ENCODE measurements around the gene NT5DC1. TPM values are rescaled to one million over a fixed set of nuclear protein-coding genes. Genes with fewer than 3 reads are reported as not detected.

NT5DC1 gene
- total and polyA plus RNA-seq, 9 donors, result 5.1 to 33.9 (median 27.0) TPM

GRCh38 chr6:116279232-116280160, 178.8 kb downstream of the NT5DC1 start, which contains the start of gene TSPYL1:
TSPYL1 (minus strand) TSS chr6:116279930; CDS start chr6:116279830, 100 bp downstream.
- Histone ChIP-seq H3K27ac (peak within 1 kb of the TSS; percentile 99), H3K9me3 (no peaks in the 10 kb centered on the region), H3K27me3 (no peaks in the 10 kb centered on the region), H3K4me3 (peak within 1 kb of the TSS; percentile 93), H3K4me1 (ENCODE audit: insufficient read depth) (peaks cover 6% of the 10 kb centered on the region), H3K36me3 (no peaks in the 10 kb centered on the region)
- peak; percentile 95 to 98 (median 96) for DNase-seq
- TF ChIP-seq POLR2A (IDR thresholded peaks at IDR 0.05), result peak; percentile 98
- TF ChIP-seq CTCF (IDR thresholded peaks at IDR 0.05), result peak in 1 of 3 donors; percentile 15
- no peak for TF ChIP-seq EP300 (IDR thresholded peaks at IDR 0.05)
- WGBS, 3 donors, result 0 to 1% (median 0%) methylated on average over 50 to 71 of the region's 71 CpGs
- intact Hi-C loops (cut with DNase I), result loop anchor here in 2 of 4 donors (5.0 to 10.0 kb wide), 4 partner anchors 165 to 285 kb away; no protein-coding TSS in a partner anchor

- H3K27ac ChIP-seq, result peak overlapping the region; percentile 99
- H3K4me1 ChIP-seq (ENCODE audit: insufficient read depth), result peaks cover 6% of the 10 kb centered on the region
- 1 to 5% (median 2%) methylated on average over 8 of the region's 8 CpGs for WGBS, 3 donors
- intact Hi-C loops (cut with DNase I), result loop anchor here in 1 of 4 donors (10.0 kb wide), 1 partner anchor 164 kb away; no protein-coding TSS in a partner anchor
- H3K27me3 ChIP-seq, result no peaks in the 10 kb centered on the region
- DNase-seq, result peak in 1 of 5 donors; percentile 25
- TF ChIP-seq EP300 (IDR thresholded peaks at IDR 0.05) (no peak), POLR2A (IDR thresholded peaks at IDR 0.05) (no peak), CTCF (IDR thresholded peaks at IDR 0.05) (no peak)
- no peaks in the 10 kb centered on the region for H3K36me3 ChIP-seq
- no peaks in the 10 kb centered on the region for H3K9me3 ChIP-seq
- H3K4me3 ChIP-seq, result peak overlapping the region; percentile 93
Observed at GRCh38 chr6:116280161-116280932, 179.7 kb downstream of the NT5DC1 start.

GRCh38 chr6:116280933-116281316, 180.3 kb downstream of the NT5DC1 start:
- H3K27ac ChIP-seq, result peak overlapping the region; percentile 99

More at GRCh38 chr6:116280933-116281316, 180.3 kb downstream of the NT5DC1 start:
- H3K4me3 ChIP-seq, result peak overlapping the region; percentile 93
- intact Hi-C loops (cut with DNase I), result loop anchor here in 1 of 4 donors (10.0 kb wide), 1 partner anchor 164 kb away; no protein-coding TSS in a partner anchor
- WGBS, 3 donors, result 52 to 70% (median 54%) methylated on average over 5 of the region's 5 CpGs
- no peak for DNase-seq
- H3K4me1 ChIP-seq (ENCODE audit: insufficient read depth), result peaks cover 6% of the 10 kb centered on the region
- TF ChIP-seq EP300 (IDR thresholded peaks at IDR 0.05) (no peak), CTCF (IDR thresholded peaks at IDR 0.05) (no peak), POLR2A (IDR thresholded peaks at IDR 0.05) (no peak)
- no peaks in the 10 kb centered on the region for H3K9me3 ChIP-seq
- H3K27me3 ChIP-seq, result no peaks in the 10 kb centered on the region
- H3K36me3 ChIP-seq, result no peaks in the 10 kb centered on the region
